Renal cortex interstitium (tissue), 15 donors: Measurements from ENCODE around the gene PCK1. TPM values are rescaled to one million over a fixed set of nuclear protein-coding genes. Genes with fewer than 3 reads are reported as not detected.
"Not testable (repeated sequence)": the region's sequence is repeated elsewhere in the genome, so short reads cannot be mapped to it uniquely, and the experiment has no call there.

Experiments used
- DNase-seq, 11 donors: peaks; one replicate each; pipeline ENCODE4 v3.0.0-alpha.2; 2013; ENCODE audit warnings: low read depth in 9 of 11, low spot score in 4 of 11; ENCODE audit errors: extremely low read depth in 1 of 11
- long read RNA-seq, 16 experiments: transcript quantifications; one replicate each; lab custom pipeline, GENCODE V29; 2026
- polyA plus RNA-seq, 3 donors: library from polyadenylated mRNA; unstranded; fragments of 120-200 nt; gene quantifications; one replicate each; pipeline ENCODE4 v1.2.1, GENCODE V29; 2013; ENCODE audit not compliant: insufficient read length in 3 of 3

Gene PCK1
- 10 to 100 TPM in 2 of 3 donors, 1 to 10 TPM in 1; 7.4 to 20.3 (median 12.6) TPM for polyA plus RNA-seq
- long read RNA-seq, donor 1, full-length matches to known transcripts: 2 of 2 reads
- long read RNA-seq, donor 1, partial matches to known transcripts: 0 of 2 reads
- long read RNA-seq, donor 1, other reads (novel, unspliced or antisense): 0 of 2 reads
- long read RNA-seq, donor 2, full-length matches to known transcripts: 4 of 4 reads
- long read RNA-seq, donor 2, partial matches to known transcripts: 0 of 4 reads
- long read RNA-seq, donor 2, other reads (novel, unspliced or antisense): 0 of 4 reads
- long read RNA-seq, donor 3, full-length matches to known transcripts: 4 of 4 reads
- long read RNA-seq, donor 3, partial matches to known transcripts: 0 of 4 reads
- long read RNA-seq, donor 3, other reads (novel, unspliced or antisense): 0 of 4 reads
- long read RNA-seq, donor 4, full-length matches to known transcripts: 3 of 3 reads
- long read RNA-seq, donor 4, partial matches to known transcripts: 0 of 3 reads
- long read RNA-seq, donor 4, other reads (novel, unspliced or antisense): 0 of 3 reads
- long read RNA-seq, donor 5, full-length matches to known transcripts: 6 of 6 reads
- long read RNA-seq, donor 5, partial matches to known transcripts: 0 of 6 reads
- long read RNA-seq, donor 5, other reads (novel, unspliced or antisense): 0 of 6 reads
- long read RNA-seq, donor 6, full-length matches to known transcripts: 2 of 2 reads
- long read RNA-seq, donor 6, partial matches to known transcripts: 0 of 2 reads
- long read RNA-seq, donor 6, other reads (novel, unspliced or antisense): 0 of 2 reads
- long read RNA-seq, donor 7, full-length matches to known transcripts: 3 of 3 reads
- long read RNA-seq, donor 7, partial matches to known transcripts: 0 of 3 reads
- long read RNA-seq, donor 7, other reads (novel, unspliced or antisense): 0 of 3 reads
- long read RNA-seq, donor 8, full-length matches to known transcripts: 14 of 14 reads
- long read RNA-seq, donor 8, partial matches to known transcripts: 0 of 14 reads
- long read RNA-seq, donor 8, other reads (novel, unspliced or antisense): 0 of 14 reads
- long read RNA-seq, donor 9, full-length matches to known transcripts: 2 of 2 reads
- long read RNA-seq, donor 9, partial matches to known transcripts: 0 of 2 reads
- long read RNA-seq, donor 9, other reads (novel, unspliced or antisense): 0 of 2 reads
- long read RNA-seq, donor 10, full-length matches to known transcripts: 3 of 3 reads
- long read RNA-seq, donor 10, partial matches to known transcripts: 0 of 3 reads
- long read RNA-seq, donor 10, other reads (novel, unspliced or antisense): 0 of 3 reads
- long read RNA-seq, donor 11, full-length matches to known transcripts: 3 of 3 reads
- long read RNA-seq, donor 11, partial matches to known transcripts: 0 of 3 reads
- long read RNA-seq, donor 11, other reads (novel, unspliced or antisense): 0 of 3 reads
- long read RNA-seq, donor 12: 0 reads
- long read RNA-seq, donor 13, full-length matches to known transcripts: 1 of 1 reads
- long read RNA-seq, donor 13, partial matches to known transcripts: 0 of 1 reads
- long read RNA-seq, donor 13, other reads (novel, unspliced or antisense): 0 of 1 reads
- long read RNA-seq, donor 14, full-length matches to known transcripts: 3 of 3 reads
- long read RNA-seq, donor 14, partial matches to known transcripts: 0 of 3 reads
- long read RNA-seq, donor 14, other reads (novel, unspliced or antisense): 0 of 3 reads
- long read RNA-seq, donor 15, partial matches to known transcripts: 0 of 1 reads
- long read RNA-seq, donor 15, other reads (novel, unspliced or antisense): 0 of 1 reads
- long read RNA-seq, donor 16, full-length matches to known transcripts: 8 of 8 reads
- long read RNA-seq, donor 16, partial matches to known transcripts: 0 of 8 reads
- long read RNA-seq, donor 16, other reads (novel, unspliced or antisense): 0 of 8 reads

DNA sequence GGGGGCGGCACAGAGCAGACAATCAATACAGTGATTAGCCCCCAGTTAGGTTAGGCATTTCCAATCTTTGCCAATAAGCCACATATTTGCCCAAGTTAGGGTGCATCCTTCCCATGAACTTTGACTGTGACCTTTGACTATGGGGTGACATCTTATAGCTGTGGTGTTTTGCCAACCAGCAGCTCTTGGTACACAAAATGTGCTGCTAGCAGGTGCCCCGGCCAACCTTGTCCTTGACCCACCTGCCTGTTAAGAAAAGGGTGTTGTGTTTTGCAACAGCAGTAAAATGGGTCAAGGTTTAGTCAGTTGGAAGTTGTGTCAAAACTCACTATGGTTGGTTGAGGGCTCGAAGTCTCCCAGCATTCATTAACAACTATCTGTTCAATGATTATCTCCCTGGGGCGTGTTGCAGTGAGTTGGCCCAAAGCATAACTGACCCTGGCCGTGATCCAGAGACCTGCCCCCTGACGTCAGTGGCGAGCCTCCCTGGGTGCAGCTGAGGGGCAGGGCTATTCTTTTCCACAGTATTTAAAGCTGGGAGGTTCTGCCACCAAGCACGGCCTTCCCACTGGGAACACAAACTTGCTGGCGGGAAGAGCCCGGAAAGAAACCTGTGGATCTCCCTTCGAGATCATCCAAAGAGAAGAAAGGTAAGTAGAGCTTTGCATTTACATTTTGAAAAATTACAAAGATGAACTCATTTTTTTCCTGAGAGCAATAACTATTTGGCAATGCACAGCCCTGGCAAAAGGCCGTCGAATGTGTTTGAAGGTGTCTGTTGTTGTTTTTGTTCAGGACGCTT, at the start of gene PCK1:
Gene PCK1 (plus strand): TSS at position 557 of the 802 bp plus-strand sequence. CDS start 302 bp downstream, outside the sequence.
- DNase-seq: peak in 1 of 11 donors; percentile 83

DNA sequence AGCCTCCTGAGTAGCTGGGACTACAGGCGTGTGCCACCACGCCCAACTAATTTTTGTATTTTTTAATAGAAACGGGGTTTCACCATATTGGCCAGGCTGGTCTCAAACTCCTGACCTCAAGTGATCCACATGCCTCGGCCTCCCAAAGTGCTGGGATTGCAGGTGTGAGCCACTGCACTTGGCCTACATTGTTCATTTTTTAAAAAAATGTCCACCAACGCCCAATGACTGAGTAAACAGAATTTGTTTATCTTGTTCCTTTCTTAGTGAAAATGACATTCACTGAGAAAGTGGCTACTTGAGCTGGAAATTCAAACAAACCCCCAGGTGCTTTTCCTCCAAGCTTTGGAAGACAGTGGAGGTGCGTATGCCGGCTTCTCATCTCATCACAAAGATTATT, 49.2 kb upstream of the PCK1 start:
- not testable (repeated sequence) for DNase-seq

DNA sequence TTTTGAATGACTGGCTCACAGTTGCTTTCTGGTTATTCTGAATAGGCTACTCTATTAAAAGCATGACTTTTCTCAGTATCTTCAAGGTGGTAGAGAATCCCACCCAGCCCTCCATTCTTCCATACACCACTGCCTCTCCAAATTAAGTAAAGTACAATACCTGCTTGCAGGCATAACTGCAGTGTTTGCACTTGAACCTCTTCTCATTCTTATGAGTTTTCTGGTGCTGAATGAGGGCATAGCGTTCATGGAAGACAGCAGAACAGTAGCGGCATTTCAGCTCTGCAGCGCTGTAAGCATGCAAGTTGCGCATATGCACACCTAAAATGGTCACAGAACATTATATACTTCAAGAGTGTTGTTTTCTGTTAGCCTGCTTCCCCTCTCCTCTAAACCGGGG, 48.5 kb upstream of the PCK1 start:
- DNase-seq: no peak

DNA sequence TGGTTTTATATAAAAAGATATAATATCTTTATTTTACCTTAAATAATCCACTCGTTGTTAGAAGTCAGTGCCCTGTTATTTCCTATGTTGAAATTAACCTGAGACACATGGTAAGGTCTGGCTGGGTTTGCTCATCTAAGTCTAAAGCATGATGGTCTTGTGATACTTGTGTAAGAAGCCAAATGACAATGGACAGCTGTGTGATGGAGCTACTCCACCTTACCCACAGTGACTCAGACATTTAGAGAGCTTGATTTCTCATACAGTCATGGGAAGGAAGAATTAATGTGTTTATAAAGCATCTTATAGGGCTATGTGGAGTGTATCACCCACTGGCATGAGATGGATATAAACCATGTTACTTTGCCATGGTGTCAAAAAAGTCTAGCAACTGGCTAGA, 47.7 kb upstream of the PCK1 start:
- no peak for DNase-seq

DNA sequence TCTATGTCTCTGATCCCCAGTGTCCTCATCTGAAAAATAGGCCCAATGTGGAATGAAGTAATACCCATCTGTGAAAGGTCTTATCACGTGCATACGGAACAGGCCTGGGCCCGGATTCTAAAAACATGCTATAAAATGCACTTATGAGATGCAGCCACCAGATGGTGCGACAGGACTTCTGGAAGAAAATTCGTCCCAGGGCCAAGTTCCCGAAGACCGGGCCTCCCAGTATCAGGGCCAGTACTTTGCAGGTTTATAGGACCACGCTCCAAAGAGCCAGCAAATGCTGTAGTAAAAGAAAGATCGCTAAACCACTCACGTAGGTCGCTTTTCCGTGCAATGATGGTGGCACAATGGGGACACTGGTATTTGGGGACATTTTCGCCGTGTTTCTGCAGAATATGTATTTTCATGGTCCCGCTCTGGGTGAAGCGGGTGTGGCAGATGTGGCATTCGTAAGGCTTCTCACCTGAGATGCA, 46.6 kb upstream of the PCK1 start:
- peak in 6 of 11 donors; percentile 54 to 67 (median 58) for DNase-seq

DNA sequence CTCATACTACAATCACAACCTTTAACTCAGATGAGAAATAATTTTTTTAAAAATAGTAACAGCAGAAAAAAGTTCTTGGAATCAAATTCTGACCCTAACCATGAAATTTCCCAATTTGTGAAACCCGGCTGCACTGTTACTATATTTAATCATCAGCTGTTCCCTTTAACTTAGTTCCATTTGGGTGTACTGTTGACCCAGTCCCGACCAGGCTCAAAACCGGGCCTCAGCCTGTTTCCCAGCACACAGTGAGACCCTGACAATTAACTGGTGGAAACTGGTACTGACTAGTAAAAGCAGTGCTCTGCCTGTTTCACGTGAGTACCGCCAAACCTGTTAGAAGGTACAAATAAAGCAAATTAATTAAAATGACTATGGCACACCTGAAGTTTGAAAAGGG, 43.0 kb upstream of the PCK1 start:
- no peak for DNase-seq

DNA sequence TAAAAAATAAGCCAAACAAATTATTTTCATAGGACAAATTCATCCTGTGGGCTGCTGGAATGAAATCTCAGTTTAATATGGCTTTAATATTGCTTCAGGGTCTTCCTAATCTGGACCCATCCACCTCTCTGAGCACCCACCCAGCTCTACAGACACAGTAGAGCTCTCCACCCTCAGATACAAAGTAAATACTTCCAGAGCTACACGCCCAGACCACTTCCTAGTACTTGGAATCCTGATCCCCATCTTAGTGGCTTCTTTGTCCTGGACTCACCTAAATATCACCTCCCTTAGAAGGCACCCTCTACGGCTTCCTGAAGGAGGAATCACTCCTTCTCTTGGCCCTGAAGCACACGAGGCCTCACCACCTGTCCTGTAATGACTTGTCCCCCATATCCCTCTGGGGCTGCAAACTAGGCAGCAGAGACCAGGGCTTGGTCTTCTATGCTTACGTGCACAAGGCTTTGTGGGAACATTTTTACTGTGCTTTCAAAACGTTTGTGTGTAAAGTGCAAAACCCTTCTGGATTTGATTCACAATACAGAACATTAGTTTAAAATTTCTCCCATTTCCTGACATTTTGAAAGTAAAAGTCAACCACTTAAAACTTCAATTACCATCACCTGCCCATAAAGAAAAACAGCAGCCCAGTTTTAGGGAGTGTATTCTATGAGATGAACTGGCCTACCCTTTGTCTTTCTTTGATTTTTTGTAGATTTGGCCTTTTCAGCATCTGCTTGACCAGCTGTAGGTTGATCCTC, 38.4 kb upstream of the PCK1 start:
- no peak for DNase-seq

DNA sequence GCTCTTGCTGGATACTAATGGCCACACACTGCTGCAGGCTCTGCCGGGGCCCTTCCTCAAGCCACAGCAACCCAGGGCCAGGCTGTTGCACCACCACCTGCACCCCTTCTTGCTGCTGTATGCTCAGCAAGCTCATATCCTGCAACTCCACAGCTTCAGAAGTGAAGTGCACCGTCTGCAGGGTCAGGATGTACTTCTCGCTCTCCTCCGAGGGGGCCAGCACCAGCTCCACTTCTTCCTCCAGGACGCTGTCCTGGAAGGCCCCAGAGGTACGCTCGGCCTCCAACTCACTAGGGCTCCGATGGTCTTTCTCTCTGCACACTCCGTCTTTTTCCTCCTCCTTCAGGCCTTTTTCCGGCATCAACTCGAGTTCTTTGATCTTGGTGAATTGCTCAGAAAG, 37.1 kb upstream of the PCK1 start:
- DNase-seq: no peak

DNA sequence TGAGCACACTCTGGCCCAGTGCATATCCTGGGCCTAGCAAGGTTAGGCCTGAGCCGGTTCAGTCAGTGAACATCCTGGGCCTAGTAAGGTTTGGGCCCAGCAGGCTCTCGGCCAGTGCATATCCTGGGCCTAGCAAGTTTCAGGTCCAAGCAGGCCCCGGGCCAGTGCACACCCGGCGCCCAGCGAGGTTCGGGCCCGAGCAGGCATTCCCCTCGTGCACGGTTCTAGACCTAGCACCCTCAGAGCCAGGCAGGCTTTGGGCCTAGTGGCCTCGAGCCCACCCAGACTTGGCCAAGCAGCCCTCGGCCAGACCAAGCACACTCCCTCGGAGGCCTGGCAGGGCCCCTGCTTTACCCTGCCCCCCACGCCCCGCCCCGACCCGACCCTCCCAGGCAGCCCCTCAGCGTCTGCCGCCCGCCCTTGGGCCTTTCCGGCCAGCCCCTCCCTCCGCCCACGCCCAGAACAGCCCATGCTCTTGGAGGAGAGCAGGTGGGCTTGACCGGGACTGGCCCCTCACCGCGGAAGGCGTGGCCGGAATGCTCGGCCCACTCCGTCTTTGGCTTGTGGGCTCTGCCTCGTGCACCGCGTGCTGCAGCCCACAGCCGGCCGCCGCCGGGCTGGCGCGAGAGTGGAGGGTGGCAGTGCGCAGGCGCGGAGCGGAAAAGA, 36.3 kb upstream of the PCK1 start, which contains the start of gene CTCFL:
Gene CTCFL (minus strand): TSS at position 630 of the 666 bp plus-strand sequence. CDS start 935 bp downstream, outside the sequence.
- no peak for DNase-seq

DNA sequence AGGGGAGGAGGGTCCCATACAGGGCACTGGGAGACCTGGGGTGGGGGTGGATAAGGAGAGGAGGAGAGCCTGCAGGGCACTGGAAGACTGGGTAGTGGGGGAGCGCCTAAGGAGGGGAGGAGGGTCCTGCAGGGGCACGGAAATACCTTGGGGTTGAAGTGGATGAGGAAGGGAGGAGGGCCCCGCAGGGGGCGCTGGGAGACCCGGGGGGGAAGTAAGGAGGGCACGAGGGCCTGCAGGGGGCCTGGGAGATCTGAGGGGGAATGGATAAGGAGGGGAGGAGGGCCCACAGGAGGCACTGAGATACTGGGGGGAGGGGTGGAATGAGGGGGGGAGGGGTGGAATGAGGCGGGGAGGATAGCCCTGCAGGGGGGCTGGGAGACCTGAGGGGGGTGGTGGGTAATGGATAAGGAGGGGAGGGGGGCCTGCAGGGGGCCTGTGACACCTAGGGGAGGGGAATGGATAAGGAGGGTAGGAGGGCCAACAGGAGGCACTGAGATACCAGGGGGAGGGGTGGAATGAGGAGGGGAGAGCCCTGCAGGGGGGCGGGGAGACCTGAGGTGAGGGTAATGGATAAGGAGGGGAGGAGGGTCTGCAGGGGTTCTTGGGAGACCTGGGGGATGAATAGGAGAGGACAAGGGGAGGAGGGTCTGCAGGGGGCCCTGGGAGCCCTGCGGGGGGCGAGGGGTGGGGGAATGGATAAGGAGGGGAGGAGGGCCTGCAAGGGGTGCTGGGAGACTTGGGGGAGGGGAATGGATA, 35.4 kb upstream of the PCK1 start:
- DNase-seq: no peak

DNA sequence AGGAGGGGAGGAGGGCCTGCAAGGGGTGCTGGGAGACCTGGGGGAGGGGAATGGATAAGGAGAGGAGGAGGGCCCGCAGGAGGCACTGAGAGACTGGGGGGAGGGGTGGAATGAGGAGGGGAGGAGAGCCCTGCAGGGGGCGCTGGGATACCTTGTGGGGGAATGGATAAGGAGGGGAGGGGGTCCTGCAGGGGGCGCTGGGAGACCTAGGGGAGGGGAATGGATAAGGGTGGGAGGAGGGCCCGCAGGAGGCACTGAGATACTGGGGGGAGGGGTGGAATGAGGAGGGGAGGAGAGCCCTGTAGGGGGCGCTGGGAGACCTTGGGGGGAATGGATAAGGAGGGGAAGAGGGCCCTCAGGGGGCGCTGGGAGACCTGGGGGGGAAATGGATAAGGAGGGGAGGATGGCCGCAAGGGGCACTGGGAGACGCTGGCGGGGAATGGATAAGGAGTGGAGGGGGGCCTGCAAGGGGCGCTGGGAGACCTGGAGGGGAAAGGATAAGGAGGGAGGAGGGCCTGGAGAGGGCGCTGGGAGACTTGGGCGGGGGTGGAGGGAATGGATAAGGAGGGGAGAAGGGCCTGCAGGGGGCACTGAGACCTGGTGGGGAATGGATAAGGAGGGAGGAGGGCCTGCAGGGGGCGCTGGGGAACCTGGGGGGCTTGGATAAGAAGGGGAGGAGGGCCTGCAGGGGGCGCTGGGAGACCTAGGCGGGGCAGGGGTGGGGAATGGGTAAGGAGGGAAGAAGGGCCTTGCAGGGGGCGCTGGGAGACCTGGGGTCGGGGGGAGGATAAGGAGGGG, 34.6 kb upstream of the PCK1 start:
- no peak for DNase-seq

DNA sequence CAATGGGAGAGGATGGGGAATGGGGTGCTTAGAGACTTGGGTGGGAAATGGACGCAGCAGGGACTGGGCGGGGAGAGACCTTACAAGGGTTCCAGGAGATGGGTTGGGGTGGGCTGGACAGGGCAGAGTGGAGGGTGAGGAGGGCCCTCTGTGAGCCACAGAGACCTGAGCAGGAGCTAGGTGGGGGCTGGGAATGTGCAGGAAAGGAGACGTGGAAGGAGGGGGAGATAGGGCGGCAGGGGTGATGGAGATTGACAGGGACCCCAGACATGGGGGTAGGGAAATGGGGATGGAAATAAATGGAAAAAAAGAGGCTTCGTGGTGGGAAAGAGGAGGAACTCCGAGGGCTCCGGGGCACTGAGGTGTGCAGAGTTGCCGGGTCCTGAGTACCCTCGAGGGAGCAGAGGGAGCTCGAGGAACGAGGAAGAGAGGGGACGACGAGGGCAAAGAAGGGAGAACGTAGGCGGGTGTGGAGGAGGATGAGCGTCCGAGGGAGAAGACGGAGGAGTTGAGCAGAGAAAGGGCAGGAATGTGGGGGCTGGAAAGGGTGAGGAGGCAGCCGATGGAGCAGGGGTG, 33.9 kb upstream of the PCK1 start:
- no peak for DNase-seq

DNA sequence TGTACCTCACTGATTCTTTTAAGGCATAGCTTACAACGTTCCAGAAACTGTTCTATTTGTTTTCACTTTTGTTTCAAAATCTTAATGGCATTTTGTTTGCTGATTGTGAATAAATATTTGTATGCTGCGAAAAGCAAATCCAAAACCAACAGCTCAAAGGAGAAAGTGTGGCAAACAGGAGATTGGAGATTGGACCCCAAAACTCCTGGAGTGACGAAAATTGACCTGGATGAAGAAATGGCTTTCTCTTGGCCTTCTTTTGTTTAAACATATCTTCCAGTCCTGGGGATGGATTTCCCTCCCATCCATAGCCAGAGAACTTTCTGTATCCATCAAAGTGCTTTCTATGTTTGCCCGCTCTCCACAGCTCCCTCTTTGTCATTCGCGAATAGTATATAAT, 33.2 kb upstream of the PCK1 start:
- no peak for DNase-seq

DNA sequence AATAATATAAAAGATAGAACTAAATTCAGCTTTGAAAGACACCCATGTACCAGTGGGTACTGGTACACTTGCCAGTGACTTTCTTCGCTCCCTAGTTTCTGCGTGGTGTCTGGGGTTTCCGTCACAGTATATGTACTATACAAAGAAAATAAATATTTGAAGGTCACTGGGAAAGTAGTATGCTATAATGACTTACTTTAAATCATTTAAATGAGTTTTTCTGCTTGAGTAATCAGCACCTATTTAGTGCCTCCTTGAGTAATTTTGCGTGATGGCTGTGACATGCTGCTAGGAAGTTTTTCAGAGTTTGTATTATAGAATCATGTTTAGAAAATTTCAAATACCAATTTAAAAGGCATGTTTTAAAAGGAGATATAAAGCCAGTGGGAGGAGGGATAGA, 32.8 kb upstream of the PCK1 start:
- DNase-seq: no peak
